ENCODE data around the gene ASTL.

DNA sequence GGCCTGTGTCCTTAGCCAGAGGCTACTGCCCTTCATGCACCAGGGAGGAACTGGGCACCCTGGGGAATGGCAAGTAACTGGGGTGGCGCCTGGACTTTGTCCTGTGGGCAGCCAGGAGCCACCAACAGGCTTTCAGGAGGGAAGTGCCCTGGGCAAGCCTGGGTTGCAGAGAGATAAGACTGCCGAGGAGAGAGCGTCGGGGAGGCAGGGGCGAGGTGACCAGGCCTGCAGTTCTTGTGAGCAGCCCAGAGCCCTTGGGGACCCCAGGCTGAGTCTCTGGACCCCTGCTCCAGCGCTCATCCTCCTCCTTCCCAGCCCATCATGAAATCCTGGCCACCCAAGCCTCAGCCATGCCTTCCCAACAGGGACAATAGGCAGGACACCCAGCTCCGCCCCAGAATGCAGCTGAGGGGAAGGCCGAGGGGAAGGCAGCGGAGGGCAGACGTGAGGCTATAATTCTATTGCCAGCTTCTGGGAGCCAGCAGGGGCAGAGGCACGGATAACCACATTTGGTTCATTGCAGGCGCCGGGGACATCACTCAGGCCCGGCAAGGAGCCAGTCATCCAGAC is 47.1 kb downstream of the ASTL start:
- TF ChIP-seq ZFX (IDR thresholded peaks at IDR 0.05) = no peak
- TF ChIP-seq, protein P1, sequence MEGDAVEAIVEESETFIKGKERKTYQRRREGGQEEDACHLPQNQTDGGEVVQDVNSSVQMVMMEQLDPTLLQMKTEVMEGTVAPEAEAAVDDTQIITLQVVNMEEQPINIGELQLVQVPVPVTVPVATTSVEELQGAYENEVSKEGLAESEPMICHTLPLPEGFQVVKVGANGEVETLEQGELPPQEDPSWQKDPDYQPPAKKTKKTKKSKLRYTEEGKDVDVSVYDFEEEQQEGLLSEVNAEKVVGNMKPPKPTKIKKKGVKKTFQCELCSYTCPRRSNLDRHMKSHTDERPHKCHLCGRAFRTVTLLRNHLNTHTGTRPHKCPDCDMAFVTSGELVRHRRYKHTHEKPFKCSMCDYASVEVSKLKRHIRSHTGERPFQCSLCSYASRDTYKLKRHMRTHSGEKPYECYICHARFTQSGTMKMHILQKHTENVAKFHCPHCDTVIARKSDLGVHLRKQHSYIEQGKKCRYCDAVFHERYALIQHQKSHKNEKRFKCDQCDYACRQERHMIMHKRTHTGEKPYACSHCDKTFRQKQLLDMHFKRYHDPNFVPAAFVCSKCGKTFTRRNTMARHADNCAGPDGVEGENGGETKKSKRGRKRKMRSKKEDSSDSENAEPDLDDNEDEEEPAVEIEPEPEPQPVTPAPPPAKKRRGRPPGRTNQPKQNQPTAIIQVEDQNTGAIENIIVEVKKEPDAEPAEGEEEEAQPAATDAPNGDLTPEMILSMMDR (conservative IDR thresholded peaks at IDR 0.05) = no peak
